Endothelial cell of umbilical vein (primary cell): ENCODE results near the gene SRSF2.
A peak's percentile ranks its signal among the peaks of the same experiment; 100 is the strongest.

Source experiments
- MAX ChIP-seq: IDR thresholded peaks from 2 replicates; pipeline ENCODE4 v1.6.1; 2011; ENCODE audit not compliant: insufficient read depth, insufficient read length
- POLR2A ChIP-seq: IDR thresholded peaks from 2 replicates; pipeline ENCODE4 v1.6.1; 2012; ENCODE audit warnings: low read depth, mild to moderate bottlenecking, control low read depth, low read length
- TF ChIP-seq, protein P1 (sequence below), 2 donors: IDR thresholded peaks; 1 replicate in 1 of 2; 2 replicates in 1 of 2; pipeline ENCODE4 v1.5.1; 2011; ENCODE audit warnings: low read length in 2 of 2, mild to moderate bottlenecking in 2 of 2, moderate library complexity in 2 of 2, control low read depth in 1 of 2, inconsistent platforms in 1 of 2, low read depth in 1 of 2; ENCODE audit not compliant: insufficient read depth in 1 of 2; ENCODE audit errors: extremely low read depth in 1 of 2

- peak; percentile 88 for TF ChIP-seq POLR2A
- TF ChIP-seq, protein P1, sequence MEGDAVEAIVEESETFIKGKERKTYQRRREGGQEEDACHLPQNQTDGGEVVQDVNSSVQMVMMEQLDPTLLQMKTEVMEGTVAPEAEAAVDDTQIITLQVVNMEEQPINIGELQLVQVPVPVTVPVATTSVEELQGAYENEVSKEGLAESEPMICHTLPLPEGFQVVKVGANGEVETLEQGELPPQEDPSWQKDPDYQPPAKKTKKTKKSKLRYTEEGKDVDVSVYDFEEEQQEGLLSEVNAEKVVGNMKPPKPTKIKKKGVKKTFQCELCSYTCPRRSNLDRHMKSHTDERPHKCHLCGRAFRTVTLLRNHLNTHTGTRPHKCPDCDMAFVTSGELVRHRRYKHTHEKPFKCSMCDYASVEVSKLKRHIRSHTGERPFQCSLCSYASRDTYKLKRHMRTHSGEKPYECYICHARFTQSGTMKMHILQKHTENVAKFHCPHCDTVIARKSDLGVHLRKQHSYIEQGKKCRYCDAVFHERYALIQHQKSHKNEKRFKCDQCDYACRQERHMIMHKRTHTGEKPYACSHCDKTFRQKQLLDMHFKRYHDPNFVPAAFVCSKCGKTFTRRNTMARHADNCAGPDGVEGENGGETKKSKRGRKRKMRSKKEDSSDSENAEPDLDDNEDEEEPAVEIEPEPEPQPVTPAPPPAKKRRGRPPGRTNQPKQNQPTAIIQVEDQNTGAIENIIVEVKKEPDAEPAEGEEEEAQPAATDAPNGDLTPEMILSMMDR (IDR thresholded peaks at IDR 0.05; ENCODE audit: extremely low read depth in 1 of 2, insufficient read depth in 1 of 2, low read depth in 1 of 2, low read length in 2 of 2), result no peak
- no peak for TF ChIP-seq MAX
Measured at GRCh38 chr17:76726231-76726775, 10.8 kb downstream of the SRSF2 start, which contains the start of gene JMJD6.
